GM12891 (cell line): ENCODE results near the gene HK1.

Source experiments
- DNase-seq: peaks from one replicate; pipeline ENCODE4 v3.0.0; 2011; ENCODE audit warnings: low spot score; ENCODE audit not compliant: insufficient read length
- FAIRE-seq: peaks from 2 replicates; lab custom pipeline; 2011; peaks lifted over from hg19 to GRCh38; lab: Jason Lieb, UNC
- PAX5 ChIP-seq: IDR thresholded peaks from 2 replicates; pipeline ENCODE4 v1.6.1; 2011; ENCODE audit warnings: low read length, moderate library complexity, mild to moderate bottlenecking; ENCODE audit not compliant: insufficient read depth, severe bottlenecking
- POLR2A ChIP-seq: IDR thresholded peaks from 2 replicates; pipeline ENCODE4 v1.6.1; 2011; ENCODE audit warnings: low read depth, low read length, control low read depth
- POLR2AphosphoS5 ChIP-seq: IDR thresholded peaks from 2 replicates; pipeline ENCODE4 v1.6.1; 2011; ENCODE audit warnings: low read depth, low read length, control low read depth
- POU2F2 ChIP-seq: IDR thresholded peaks from 2 replicates; pipeline ENCODE4 v1.6.1; 2011; ENCODE audit warnings: low read depth, mild to moderate bottlenecking, control low read depth, low read length, moderate library complexity
- SPI1 ChIP-seq: IDR thresholded peaks from 2 replicates; pipeline ENCODE4 v1.6.1; 2011; ENCODE audit warnings: low read depth, low read length, control low read depth
- TAF1 ChIP-seq: IDR thresholded peaks from 2 replicates; pipeline ENCODE4 v1.6.1; 2011; ENCODE audit warnings: low read depth, low read length, control low read depth

HK1 gene

DNA sequence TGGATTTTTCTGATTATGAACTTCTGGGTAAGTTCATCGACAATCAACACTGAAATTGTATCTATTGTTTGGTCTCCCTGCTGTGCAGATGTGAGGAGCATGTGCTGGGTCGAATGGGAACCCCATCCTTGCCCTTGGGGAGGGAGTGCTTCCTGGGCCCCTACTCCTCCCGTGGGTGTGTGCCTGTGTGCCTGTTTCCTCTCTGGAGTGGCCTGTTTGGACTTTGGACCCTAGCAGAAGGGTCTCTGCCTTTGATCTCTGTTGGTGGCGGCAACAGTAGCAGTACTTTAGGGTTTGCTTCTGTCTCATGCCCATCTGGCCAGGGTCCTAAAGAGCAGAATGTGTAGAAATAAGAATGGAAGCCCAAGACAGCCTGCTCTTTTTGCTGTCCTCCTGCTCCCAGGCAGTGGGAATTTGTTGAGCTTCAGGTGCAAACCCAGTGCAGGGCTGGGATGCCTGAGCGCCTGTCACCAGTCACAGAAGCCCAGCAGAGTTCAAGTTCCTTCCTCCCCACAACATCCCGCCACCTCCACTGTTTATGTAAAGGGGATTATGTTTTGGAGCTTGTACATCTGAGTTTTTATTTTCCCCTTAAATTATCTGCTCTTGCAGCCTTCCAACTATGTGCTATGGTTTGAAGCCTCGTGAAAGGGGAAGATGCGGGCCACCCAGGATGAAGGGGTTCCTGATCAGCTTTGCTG is 139.9 kb downstream of the HK1 start:
- TF ChIP-seq POLR2A (no peak), SPI1 (no peak), POU2F2 (no peak), POLR2AphosphoS5 (no peak), PAX5 (no peak), TAF1 (no peak)
- DNase-seq: no peak
- no peak for FAIRE-seq

DNA sequence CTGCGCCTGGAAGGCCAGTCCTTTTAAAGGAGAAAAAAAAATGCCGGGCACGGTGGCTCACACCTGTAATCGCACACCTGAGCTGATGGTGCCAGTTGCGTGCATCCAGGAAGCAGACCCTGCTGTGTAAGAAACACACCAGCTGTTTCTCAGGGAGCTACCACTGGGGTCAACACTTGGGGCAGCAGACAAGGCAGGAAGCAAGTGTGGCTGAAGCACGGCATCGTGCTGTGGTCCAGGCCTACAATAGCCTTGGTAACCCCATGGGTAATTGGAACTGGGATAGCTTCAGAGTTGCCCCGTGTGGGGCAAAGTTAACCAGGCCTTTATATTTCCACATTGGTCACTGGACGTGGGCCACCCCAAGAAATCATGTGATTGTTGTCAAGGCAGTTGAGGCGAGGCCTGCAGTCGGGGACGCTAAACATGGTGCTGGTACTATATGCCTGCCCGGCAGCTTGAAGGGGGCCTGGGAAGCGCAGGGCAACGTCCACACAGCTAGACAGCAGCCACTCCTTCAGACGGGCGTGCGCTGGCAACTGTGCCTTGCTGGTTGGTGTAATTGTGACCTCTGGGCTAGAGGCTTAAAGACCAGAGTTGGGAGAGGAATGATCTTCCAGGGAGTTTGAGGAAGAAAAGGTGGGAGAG is 140.9 kb downstream of the HK1 start:
- TF ChIP-seq POLR2AphosphoS5: no peak
- no peak for TF ChIP-seq POU2F2
- FAIRE-seq: no peak
- no peak for DNase-seq

DNA sequence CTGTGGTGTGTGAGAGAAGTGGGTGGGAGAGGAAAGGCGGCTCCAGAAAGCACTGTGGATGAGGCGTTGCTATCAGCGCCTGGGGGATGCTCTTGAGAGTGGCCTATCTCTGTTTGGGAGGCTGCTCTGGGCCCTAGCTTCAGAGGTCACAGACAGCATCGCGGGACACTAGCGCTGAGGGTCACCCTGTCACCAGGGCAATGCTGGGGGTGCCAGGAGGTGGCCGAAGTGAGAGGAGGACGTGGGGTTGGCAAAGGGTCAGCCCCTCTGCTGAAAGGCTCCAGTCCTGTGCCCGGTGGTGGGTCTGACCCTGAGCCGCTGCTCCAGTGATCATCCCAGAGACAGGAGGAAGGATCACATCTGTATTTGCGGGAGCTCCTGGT is 141.4 kb downstream of the HK1 start:
- no peak for FAIRE-seq
- TF ChIP-seq SPI1 (no peak), POLR2A (no peak), POLR2AphosphoS5 (no peak), POU2F2 (no peak), PAX5 (no peak), TAF1 (no peak)

DNA sequence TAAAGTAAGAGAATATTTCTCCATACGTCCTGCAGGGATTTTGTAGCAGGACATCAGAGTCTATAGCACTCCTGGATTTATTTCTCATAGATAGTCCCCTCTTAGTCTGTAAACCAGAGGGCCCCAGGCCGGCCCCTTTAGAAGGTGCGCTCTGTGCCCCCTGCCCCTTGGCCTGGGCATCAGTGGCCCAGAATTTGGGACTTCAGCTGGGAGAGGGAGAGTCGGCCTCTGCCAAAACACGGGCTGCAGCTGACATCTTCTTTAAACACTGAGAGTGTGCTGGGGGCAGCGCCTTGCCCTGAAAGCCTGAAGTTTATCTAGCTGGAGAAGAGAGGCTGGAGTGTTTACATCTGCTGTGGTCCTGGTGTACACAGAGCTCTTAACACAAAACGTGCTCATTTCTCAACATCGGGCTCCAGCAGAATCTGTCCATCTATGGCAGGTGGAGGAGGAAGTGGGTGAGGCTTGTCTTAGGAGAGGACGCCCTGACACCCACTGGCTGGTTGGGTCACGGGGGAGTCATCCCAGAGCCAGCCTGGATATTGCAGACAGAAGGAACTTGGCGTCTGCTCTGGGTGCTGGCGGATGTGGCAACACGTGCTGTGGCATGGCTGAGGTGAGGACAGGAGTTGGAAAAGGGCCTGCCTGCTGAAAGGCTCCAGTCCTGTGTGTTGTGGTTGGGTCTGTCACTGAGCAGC is 143.5 kb downstream of the HK1 start:
- no peak for DNase-seq
- no peak for FAIRE-seq
- TF ChIP-seq POU2F2 (no peak), PAX5 (no peak), POLR2AphosphoS5 (no peak), SPI1 (no peak), POLR2A (no peak), TAF1 (no peak)

More for the DNA sequence above, 141.4 kb downstream of the HK1 start:
- DNase-seq: no peak

DNA sequence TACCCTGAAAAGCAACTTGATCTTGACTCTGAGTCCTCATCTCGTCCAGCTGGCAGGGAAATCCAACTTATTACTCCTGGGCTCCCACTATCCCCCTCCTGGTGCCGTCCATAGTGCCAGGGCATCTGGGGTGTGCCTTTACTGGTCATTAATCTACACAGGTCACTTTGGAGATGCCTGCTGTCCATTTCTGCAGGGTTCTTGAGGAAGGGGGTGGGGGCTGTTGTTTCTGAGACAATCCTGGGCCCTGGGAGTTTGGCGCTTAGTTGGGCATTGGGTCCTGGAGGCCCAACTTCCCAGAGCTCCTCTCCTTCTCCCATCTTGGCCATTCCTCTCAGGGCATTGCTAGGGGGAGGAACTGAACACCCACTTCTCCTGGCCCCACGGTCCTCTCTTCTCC is 144.4 kb downstream of the HK1 start:
- TF ChIP-seq POLR2AphosphoS5: no peak
- TF ChIP-seq POLR2A: no peak
- no peak for TF ChIP-seq SPI1
- TF ChIP-seq TAF1: no peak
- TF ChIP-seq PAX5: no peak
- TF ChIP-seq POU2F2: no peak
- DNase-seq (no peak), FAIRE-seq (no peak)

DNA sequence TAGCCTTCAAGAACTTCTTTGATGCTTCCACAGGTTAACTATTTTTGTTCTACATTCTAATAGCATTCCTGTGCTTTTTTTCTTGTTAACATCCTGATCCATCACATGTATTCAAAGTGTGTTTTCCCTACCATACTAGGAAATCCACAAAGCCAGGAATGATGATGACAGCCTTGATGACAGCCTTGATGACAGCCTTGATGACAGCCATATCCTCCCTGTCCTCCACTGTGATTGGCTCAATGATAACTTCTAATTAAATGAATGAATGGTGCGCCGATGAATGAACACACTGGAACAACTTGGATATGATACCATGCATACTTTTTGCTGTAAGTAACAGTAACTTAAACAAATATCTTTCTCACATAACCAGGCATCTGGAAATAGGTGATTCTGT is 146.7 kb downstream of the HK1 start:
- no peak for FAIRE-seq
- no peak for TF ChIP-seq PAX5
- TF ChIP-seq TAF1: no peak
- no peak for TF ChIP-seq POLR2AphosphoS5
- no peak for TF ChIP-seq POU2F2
- no peak for TF ChIP-seq SPI1
- no peak for TF ChIP-seq POLR2A
- DNase-seq: no peak

DNA sequence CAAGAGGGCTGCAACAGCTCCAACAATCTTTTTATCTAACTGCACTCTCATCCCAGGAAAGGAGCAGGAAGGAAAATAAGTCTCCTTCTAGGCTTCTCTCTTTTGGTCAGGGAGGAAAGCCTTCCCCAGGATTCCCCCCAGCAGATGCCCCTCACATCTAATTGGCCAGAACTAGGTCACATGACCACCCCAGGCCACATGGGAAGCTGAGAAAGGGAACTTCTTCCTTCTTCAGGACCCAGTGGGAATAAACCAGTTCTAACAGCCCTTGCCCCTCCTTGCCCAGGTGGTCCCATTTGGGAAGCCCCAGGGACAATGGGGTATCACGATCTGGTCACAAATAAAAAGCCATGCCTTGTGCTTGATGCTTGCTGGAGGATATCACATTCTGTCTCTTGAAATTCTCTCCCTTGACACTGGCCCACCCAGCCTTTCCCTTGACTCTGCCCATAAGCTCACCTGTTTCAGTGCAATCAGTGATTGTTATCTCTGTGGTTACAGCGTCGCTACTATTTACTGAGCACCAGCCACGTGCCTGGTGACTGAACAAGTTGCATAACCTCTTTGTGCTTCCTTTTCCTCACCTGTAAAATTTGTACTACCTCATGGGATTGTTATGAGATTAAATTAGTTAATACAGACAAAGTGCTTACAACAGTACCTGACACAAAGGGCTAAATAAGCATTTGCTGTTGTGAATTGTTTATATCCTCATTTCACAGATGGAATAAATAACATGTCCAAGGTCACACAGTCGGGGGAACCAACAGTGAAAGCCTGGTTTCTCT is 147.4 kb downstream of the HK1 start:
- no peak for FAIRE-seq
- TF ChIP-seq SPI1: no peak
- no peak for TF ChIP-seq POLR2A
- no peak for TF ChIP-seq TAF1
- no peak for TF ChIP-seq PAX5
- TF ChIP-seq POLR2AphosphoS5: no peak
- no peak for TF ChIP-seq POU2F2
- DNase-seq: no peak

DNA sequence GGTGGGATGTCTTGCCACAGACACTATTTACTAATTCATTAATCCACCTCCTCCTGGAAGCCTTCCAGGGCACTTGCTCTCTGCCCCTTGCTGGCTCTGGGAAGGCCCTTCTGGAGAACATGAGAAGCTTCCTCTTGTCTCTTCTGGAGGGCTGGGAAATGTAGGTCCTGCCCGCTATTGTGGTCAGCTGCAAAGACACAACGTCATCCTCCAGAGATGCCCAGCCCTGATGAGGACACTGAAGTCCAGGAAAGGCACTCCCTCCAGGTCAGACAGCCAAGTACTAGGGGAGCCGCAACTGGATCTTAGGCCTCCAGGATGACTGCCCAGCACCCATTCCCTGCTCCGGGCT is 148.1 kb downstream of the HK1 start:
- no peak for DNase-seq
- TF ChIP-seq POLR2A: no peak
- no peak for TF ChIP-seq TAF1
- no peak for FAIRE-seq

DNA sequence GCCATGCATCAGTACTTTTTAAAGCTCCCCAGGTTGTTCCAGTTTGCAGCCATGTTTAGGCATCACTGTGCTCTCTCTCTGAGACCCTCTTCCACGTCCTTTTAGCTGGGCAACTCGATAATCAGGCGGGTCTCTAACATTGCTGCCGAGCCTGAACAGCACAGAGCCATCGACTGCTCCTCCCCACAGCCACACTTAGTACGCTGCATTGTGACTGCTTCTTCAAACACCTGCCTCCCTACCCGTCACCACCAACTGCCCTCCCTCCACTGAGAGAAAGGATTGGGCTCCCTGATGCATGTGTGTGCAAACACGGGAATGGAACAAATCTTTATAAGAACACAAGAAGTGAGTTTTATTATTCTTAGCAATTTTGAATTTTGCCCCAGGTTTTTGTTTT is 149.9 kb downstream of the HK1 start:
- TF ChIP-seq POLR2A (no peak), POU2F2 (no peak), POLR2AphosphoS5 (no peak), TAF1 (no peak), SPI1 (no peak), PAX5 (no peak)
- DNase-seq: no peak
- no peak for FAIRE-seq
